GM10266 (cell line): Measurements from ENCODE around the gene RNF187.

Experiments used
- DNase-seq: peaks from one replicate; pipeline ENCODE4 v3.0.0; 2012; ENCODE audit errors: extremely low spot score
- CTCF ChIP-seq: IDR thresholded peaks from 2 replicates; pipeline ENCODE4 v1.5.1; 2012; ENCODE audit warnings: mild to moderate bottlenecking, low read depth; ENCODE audit not compliant: control insufficient read depth, insufficient read depth; ENCODE audit errors: missing control alignments

The RNF187 gene

GRCh38 chr1:228543396-228543795 is 56.2 kb downstream of the RNF187 start:
- no peak for TF ChIP-seq CTCF
- DNase-seq = no peak

- DNase-seq = no peak
- TF ChIP-seq CTCF = no peak
These were observed 57.1 kb downstream of the RNF187 start for GRCh38 chr1:228544021-228544850.

GRCh38 chr1:228544921-228545591 is 57.9 kb downstream of the RNF187 start:
- no peak for DNase-seq
- TF ChIP-seq CTCF = no peak
